NCI-H2196 treated with DMSO at 0.1 percent for 48 hours (cell line): ENCODE results near the gene LYPD8.

ENCODE experiments used
- DNase-seq: peaks from one replicate; lab custom pipeline; 2025; ENCODE audit not compliant: unreplicated experiment; lab: John Stamatoyannopoulos, UW

The LYPD8 gene

DNA sequence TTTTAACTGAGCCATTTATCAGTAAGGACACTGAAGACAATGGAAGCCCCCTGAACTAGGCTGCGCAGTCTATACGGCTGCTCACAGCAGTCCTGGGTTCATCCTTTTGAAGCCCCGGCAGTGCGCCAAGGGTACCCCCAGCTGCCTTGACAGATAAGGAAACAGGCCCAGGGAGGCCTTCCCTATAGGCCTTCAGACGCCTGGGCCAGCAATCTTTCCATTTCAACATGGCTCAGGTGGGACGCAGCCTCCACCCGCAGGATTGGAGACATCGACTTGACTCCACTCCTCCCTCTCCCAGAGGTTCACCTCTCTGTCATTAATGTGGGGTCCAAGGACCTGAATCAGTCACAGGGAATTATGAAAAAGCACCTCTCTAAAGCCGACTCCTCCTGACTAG lies 2.8 kb upstream of the LYPD8 start:
- DNase-seq = no peak

DNA sequence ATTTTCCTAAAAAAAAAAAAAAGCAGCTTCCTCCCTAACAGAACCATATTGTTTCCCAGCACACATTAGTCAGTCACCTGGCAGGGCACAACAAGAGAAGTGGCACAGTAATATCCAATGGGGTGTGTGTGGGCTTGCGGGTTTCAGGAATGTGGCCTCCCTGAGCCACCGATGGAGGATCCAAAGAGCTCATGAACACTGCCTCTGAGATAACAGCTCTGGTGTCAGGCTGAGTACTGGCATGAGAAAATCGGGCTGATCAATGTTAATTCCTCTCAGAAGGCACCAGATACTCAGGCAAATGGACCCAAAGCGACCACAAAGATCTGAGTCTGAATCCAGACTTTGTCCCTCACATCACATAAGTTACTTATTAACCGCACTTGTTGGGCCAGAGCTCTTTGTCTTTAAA lies 2.2 kb upstream of the LYPD8 start:
- DNase-seq = no peak

DNA sequence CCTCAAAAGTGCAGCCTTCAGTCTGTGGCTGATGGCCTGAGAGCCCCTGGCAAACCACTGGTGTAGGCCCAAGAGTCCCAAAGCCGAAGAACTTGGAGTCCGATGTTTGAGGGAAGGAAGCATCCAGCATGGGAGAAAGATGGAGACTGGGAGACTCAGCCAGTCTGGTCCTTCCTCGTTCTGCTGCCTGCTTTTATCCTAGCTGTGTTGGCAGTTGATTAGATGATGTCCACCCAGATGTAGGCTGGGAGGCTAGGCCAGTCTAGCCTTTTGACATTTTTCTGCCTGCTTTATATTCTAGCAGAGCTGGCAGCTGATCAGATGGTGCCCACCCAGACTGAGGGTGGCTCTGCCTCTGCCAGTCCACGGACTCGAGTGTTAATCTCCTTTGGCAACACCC lies 1.1 kb upstream of the LYPD8 start:
- DNase-seq = no peak

DNA sequence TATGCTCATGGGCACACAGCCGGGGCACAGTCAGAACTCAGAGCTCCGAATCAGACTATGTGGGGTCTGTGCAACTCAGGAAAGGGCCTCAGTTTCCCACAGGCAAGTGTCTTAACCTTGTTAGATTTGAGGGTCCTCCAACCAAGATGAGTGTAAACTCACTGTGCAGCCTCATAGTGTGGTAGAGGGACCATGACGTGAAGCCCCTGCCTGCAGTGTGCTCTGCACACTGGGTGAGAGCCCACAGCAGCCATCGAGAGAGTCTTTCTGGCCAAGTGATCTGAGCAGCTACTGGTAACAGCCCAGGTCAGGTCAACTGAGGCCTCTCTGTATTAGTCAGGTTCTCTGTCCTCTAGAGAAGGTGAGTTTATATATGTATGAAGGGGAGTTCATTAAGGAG lies 592 bp upstream of the LYPD8 start:
- DNase-seq = no peak

DNA sequence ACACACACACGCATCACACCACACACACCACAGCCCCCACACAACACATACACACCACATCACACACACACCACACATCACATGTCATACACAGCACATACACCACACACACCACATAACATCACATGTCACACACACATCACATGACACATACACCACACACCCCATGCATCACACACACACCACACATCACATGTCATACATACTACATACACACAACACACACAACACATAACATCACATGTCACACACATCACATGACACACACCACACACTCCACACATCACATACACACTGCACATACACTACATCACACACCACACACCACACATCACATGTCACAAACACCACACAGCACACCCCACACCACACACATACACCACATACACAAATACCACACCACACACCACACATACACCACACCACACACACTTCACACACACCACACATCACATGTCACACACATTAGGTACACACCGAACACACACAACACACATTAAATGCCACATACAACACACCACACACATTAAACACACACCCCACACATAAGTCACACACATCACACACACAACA lies 1.8 kb downstream of the LYPD8 start:
- DNase-seq = no peak

DNA sequence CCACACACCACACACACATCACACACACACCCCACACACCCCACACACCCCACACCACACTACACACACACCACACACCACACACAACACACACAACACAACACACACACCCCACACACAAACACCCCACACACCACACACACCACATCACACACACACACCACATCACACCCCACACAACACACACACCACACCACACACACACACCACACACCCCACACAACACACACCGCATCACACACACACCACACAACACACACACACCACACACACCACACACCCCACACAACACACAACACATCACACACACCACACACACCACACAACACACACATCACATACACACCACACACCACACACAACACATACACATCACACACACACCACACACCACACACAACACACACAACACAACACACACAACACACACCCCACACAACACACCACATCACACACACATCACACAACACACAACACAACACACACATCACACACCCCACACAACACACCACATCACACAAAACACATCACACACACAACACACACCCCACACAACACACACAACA lies 2.4 kb downstream of the LYPD8 start:
- no peak for DNase-seq

DNA sequence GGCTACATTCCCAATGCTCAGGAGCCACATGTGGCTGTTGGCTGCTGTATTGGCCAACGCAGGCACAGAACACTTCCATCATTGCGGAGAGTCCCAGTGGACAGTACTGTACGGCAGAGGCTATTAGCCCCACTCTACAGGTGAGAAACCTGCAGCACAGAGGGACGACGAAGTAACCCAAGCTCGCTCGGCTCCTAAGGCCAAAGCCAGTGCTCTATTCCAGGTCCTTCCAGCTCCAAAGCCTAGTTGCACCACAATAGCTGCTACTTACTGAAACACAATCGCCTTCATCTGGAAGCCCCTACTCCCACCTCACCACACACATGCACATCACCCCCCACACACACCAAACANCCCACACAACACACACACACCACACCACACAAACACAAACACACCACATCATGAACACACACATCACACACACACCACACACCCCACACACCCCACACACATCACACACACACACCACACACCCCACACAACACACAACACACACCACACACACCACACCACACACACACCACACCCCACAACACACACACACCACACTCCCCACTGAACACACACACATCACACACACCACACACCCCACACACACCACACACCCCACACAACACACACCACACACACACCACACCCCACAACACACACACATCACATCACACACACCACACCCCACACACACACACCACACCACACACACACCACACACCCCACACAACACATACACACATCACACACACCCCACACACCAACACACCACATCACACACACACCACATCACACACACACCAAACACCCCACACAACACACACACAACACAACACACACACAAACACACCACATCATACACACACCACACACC lies 3.2 kb downstream of the LYPD8 start:
- DNase-seq = no peak

DNA sequence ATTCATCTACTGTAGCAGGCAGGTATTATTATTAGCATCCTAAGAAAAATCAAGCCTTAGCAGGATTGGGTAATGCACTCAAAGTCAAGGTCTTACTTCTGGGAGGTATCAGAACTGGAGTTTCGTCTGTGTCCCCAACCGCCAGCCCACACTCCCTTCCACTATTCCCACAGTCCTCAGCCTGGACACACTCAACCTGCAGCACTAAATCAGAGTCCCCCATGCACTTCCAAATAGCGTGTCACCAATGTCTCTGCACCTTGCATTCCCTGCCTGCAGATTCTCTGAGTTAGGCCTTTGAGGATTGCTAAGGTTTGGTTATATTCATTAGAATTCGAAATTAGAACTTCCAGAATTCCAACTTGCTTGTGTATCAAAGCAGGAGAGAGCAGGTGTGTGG lies 3.9 kb downstream of the LYPD8 start:
- DNase-seq = no peak

DNA sequence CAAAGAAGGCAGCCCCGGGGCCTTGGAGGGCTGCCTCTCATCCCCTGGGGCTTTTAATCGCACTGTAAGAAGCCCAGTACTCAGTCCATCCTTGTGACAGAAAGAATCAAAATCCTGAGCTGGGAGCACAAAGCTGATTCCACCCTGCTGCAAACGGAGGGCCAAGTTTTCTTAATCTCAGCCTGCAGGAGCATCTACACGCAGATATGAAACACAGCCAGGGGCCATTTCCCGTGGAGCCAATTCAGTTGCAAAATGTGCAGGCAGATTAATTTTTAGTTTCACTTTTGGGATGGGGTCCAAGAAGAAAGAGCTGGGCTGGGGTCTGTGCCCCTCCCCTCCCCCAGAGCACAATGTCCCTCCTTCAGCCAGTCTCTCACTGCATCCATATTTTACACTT lies 4.4 kb downstream of the LYPD8 start:
- no peak for DNase-seq

DNA sequence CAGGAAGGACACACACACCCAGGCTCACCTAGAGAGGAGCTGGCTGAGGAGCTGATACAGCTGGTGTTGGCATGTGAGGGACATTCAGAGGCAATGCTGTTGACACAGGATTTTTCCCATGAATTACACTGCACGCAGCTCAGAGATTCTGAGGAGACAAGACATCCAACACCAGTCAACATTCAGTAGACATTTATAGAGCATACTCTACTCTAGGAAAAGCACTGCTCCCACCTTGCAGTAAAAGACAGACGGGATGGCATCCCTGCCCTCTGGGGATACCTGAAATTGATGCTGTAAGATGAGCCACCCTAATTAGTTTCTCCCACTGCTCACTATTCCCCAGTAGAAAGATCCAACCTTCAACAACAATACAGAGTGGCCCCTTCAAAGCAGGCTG lies 5.1 kb downstream of the LYPD8 start:
- DNase-seq = no peak

DNA sequence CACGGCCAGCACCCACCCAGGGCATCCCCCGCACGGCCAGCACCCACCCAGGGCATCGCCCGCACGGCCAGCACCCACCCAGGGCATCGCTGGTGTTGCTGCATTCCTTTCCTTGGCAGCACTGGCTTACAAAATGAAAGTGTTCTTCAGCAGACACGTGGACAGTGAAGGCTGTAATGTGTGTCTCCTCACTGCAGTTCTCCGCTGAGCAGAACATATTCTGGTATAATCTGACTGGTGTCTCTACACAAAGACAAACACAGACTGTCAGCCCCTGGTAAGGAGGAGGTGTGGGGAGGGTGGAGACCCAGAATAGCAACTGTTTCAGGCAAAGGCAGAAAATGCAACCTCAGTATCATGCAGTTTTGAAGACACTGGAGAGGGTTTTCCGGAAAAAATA lies 7.3 kb downstream of the LYPD8 start:
- no peak for DNase-seq

DNA sequence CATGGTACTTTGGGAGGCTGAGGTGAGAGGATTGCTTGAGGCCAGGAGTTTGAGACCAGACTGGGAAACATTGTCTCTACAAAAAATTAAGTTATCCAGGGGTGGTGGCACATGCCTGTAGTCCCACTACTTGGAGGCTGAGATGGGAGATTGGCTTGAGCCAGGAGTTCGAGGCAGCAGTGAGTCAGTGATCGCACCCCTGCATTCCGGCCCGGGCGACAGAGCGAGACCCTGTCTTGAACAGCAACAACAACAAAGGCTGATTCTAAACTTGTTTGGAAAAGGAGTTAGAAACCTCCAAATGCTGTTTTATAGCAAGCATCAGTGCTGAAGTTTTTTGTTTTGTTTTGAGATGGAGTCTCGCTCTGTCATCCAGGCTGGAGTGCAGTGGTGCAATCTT lies 14.7 kb downstream of the LYPD8 start:
- DNase-seq = no peak

DNA sequence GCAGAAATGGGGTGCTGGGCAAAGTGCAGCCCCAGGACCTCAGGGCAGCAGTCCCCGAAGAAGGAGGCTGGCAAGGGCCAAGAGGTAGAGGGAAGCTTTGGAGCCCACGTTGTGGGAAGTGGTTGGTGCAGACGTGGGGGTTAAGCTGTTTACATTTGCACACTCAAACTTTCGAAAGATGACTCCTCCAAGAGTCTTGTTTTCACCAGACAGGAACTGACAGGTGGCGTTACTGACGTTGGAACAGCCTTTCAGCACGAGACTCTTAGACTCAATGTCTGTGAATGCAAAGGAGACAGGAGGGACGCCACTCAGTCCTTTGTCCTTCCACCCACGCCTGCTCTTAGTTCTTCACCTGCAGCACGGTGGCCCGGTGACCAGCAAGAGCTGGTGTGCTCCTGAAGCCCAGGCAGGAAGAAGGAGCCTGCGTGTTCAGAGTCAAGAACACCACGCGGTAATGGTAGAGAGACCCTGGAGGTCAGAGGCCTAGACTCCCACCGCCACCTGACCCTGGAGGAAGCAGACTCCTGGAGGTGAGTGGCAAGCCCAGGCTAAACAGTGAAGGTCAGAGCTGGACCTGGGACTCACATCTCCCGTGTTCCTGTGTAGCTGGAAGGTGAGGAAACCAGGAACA lies 15.9 kb downstream of the LYPD8 start:
- no peak for DNase-seq

DNA sequence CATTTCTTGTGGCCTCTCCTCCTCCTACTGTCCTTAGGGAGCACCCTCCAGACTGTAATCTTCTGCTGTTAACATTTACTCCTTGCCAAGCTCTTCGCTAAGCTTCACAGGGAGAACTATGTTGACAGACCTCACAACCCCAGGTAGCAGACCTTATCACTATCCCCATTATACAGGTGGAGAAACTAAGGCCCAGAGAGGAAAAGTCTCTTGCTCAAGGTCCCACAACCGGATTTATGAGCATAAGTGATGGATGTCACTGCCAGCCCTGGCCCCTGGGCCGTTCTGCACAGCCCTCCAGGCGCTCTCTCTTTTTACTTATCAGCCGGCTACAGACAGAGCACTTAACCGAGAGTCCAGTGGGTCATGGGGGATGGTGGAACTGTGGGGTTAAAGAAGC lies 18.1 kb downstream of the LYPD8 start:
- no peak for DNase-seq

DNA sequence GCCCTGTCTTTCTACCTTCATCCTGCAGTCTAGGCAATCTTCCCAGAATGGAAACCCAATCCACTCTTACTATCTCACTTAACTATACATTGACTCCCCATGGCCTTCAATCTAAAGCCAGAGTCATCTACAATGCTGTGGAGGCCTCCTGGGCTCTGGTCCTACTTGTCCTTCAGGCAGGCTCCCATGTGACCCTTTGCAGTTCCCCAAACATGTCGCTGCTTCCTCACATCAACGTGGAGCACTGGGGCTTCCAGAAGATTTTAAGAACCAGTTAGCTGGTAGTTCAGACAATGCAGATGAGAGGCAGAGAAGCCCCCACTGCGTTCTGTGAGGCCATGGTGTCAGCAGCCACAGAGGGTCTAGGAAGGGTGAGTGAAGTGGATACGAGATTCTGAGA lies 18.6 kb downstream of the LYPD8 start:
- no peak for DNase-seq

DNA sequence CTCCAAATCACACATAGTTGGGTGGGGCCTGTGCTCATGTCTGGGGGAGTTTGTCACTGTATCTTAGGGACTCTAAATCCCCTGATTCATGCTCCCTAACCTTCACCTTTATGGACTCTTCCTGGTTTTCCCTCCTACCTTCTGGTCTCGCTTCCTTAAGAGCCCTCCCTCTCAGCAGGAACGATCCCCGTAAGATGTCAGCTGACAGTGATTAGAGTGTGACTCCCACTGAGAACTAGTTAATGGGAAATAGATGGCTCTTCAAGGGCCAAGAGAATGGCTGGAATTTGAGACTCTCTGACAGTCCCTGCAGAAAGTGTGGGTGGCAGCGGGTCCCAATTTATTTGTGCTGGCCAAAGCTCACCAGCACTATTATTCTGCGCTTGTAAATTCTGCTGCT lies 22.0 kb downstream of the LYPD8 start:
- no peak for DNase-seq

DNA sequence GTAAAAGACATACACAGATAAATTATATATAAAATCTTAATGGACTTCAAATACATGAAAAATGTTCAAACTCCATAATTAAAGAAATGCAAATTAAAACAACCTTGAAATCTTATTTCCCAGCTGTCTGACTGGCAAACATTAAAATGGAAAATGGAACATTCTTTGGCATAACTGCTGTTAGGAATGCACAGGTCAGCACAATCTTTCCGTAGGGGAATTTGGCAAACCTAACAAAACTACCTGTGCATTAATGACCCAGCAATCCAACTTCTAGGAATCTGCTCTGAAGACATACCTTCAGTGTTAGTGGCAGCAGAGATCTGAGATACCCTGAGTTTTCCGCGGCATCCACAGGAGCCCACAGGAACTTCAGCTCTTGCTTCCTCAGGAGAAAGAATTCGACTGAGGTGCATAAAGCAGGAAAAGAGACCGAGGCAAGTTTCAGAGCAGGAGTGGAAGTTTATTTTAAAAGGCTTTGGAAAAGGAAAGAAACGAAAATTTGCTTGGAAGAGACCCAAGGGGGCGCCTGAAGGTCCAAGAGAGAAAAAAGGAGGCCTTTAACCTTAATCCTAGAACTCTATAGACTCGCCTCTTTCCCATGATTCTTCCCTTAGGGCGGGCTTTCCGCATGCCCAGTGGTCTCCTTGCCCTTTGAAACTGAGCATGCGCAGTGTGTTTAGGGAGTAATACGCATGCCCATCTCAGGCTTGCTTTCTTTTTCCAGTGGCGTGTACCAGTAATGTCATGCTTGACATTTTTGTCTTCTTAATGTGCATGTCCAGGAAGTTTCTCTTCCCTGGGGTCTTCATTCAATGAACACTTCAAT lies 24.8 kb downstream of the LYPD8 start:
- no peak for DNase-seq

DNA sequence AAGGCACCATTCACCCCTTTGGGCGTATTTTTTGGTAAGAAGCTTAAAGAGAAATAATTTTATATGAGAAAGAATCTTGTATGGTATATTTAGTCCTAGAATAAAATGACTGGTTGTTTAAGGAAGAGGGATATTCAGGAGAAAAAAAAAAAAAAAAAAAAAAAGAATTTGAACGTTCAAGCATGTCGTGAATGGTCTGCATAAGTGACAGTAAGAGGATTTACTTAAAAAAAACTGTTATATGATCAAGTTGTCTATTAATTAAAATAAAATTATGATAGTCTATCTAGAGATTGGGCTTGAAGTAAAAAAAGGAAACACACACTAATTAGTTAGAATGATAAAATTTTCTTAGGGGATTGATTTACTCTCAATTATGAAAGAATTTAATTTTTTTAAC lies 41.3 kb downstream of the LYPD8 start:
- no peak for DNase-seq

DNA sequence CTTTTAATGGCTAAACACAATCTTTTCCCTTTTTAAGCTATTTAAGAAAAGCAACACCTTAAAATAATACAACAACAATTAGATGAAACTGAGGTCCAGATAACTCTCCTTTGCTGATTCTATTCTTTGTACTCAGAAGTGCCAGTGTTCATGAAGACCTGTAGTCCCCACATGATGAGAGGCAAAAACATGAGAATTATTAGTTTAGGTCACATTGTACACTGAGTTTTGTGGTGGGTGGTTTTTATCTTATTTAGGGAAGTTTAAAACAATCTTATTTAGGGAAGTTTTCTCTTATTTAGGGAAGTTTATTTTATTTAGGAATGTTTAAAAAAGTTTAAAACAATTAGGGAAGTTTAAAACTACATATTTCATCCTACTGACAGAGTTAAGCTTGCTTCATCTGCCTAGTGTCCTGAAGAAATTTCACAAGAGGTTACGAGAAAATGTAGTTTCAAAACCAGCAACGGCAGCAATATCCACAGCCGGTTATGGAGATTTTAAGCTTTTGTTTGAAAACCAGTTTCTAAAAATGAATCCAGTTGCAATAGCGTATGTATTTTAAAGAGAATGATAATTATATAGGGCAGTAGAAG lies 45.2 kb downstream of the LYPD8 start:
- DNase-seq = no peak

DNA sequence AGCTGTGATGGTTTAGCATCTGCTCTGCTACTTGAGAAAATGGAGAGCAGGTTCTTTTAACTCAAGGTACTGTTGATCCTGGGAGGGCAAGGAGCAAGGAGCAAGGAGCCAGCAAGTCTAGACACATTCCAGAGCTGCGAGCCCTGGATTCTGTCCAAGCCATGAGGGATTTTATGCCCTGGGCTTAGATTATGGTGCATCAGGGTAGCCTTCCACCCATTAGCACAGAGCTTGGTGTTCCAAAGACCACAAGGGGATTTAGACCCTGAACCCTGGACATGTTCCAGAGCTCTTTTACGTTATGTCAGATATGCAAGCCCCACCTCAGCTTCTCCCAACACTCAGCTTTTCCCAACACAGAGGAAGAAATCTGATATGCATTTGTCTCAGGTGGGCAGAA lies 51.0 kb downstream of the LYPD8 start:
- DNase-seq = no peak

DNA sequence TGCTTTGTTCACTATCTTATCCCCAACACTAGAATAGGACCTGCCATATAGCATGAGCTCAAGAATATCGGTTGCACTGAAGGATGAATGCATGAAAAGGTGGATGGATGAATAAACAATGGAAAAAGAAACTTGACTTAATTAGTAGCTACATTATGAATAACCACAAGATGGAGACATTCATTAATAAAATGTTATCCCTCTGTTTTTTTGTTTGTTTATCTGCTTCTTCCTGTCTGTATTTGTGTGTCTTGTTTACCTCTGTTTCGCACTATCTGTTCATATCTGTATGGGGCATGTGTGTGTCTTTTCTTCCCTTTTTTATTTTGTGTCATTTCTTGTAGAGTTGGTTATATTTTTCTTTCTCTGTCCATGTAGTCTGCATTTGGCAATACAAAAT lies 51.9 kb downstream of the LYPD8 start:
- no peak for DNase-seq
